DOHH2 (cell line): Measurements from ENCODE around the gene ARL15.

ENCODE experiments used
- EZH2phosphoT487 ChIP-seq: fragments of 200-600 bp; sonication (generic); IDR thresholded peaks from 2 replicates; pipeline ENCODE4 v1.6.1; 2017; ENCODE audit warnings: borderline replicate concordance, mild to moderate bottlenecking, antibody characterized with exemption, low read length, moderate library complexity, mixed read lengths
- TF ChIP-seq, protein P1 (sequence below): fragments of 200-600 bp; sonication (generic); IDR thresholded peaks from one replicate; pipeline ENCODE4 v1.5.1; 2014; ENCODE audit warnings: antibody characterized with exemption, mild to moderate bottlenecking, low read depth, low read length; ENCODE audit not compliant: poor library complexity, severe bottlenecking

DNA sequence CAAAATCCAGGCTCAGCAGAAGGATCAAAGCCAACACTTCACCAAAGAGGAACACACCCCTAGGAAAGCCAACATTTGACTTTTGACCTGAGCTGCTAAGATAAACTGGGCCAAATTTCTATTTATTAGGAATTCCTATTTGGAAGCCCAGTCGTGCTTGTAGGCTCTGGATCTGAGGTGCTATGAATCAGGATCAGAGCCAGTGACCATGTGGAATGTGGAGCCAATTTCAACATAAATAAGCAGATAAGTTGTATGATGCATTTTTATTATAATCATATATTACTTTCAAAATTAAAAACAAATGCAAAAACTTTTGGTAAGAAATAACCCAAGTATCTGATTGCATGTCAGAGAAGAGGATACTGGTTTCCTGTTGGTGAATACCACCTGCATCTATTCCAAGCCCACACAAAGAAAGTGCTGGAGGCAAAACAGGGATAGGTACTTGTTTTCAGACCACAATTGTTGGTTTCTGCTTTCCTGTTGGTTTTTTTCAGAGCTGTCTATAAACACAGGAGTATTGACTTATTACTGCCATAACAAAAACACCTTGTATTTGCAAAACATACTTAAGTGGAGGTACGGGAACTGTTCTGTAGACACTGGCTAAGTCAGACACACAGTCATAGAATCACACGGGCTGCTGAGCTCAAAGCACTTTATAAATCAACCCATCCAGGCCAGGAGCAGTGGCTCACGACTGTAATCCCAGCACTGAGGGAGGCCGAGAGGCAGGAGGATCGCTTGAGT, 52.8 kb downstream of the ARL15 start:
- TF ChIP-seq, protein P1, sequence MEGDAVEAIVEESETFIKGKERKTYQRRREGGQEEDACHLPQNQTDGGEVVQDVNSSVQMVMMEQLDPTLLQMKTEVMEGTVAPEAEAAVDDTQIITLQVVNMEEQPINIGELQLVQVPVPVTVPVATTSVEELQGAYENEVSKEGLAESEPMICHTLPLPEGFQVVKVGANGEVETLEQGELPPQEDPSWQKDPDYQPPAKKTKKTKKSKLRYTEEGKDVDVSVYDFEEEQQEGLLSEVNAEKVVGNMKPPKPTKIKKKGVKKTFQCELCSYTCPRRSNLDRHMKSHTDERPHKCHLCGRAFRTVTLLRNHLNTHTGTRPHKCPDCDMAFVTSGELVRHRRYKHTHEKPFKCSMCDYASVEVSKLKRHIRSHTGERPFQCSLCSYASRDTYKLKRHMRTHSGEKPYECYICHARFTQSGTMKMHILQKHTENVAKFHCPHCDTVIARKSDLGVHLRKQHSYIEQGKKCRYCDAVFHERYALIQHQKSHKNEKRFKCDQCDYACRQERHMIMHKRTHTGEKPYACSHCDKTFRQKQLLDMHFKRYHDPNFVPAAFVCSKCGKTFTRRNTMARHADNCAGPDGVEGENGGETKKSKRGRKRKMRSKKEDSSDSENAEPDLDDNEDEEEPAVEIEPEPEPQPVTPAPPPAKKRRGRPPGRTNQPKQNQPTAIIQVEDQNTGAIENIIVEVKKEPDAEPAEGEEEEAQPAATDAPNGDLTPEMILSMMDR, result no peak
- TF ChIP-seq EZH2phosphoT487, result no peak
